PC-3 (cell line): ENCODE results near the gene SLC6A6.

Experiments
- CTCF ChIP-seq: fragments of 300-600 bp; sonication (generic); conservative IDR thresholded peaks from 2 replicates; pipeline ENCODE4 v1.5.1; 2017; ENCODE audit warnings: antibody characterized with exemption, low read depth, mild to moderate bottlenecking, low read length
- EZH2phosphoT487 ChIP-seq: fragments of 300-600 bp; sonication (generic); IDR thresholded peaks from 2 replicates; pipeline ENCODE4 v1.6.1; 2018; ENCODE audit warnings: mild to moderate bottlenecking, antibody characterized with exemption, low read length, borderline replicate concordance

GRCh38 chr3:14362890-14363289 lies 39.5 kb upstream of the SLC6A6 start:
- TF ChIP-seq CTCF = no peak
- TF ChIP-seq EZH2phosphoT487 = no peak
